NOMO-1 (cell line): ENCODE measurements around the gene IGF1R.
A peak's percentile ranks its signal among the peaks of the same experiment; 100 is the strongest.

Source experiments
- DNase-seq, 2 experiments: peaks; one replicate each; lab custom pipeline; 2025; ENCODE audit not compliant: unreplicated experiment in 2 of 2; lab: John Stamatoyannopoulos, UW

IGF1R gene

DNA sequence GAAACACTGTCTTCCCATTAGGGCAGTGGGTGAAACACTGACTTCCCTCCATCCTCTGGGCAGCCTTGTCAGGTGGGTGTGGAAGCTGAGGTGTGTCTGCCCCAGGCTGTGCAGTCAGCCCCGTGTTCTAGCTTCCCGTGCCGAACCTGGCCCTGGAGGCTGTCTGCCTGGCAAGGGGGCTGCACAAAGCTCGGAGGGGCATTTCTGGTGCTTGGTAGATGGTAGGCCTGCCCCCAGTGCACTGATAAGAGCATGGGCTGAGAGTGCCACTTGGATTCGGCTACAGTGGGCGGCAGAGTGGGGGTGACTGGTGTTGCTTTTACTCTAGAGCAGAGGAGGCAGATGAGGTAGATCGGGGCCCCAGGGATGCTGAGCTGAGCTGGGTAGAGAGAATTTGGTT is 21.3 kb downstream of the IGF1R start:
- DNase-seq: no peak

DNA sequence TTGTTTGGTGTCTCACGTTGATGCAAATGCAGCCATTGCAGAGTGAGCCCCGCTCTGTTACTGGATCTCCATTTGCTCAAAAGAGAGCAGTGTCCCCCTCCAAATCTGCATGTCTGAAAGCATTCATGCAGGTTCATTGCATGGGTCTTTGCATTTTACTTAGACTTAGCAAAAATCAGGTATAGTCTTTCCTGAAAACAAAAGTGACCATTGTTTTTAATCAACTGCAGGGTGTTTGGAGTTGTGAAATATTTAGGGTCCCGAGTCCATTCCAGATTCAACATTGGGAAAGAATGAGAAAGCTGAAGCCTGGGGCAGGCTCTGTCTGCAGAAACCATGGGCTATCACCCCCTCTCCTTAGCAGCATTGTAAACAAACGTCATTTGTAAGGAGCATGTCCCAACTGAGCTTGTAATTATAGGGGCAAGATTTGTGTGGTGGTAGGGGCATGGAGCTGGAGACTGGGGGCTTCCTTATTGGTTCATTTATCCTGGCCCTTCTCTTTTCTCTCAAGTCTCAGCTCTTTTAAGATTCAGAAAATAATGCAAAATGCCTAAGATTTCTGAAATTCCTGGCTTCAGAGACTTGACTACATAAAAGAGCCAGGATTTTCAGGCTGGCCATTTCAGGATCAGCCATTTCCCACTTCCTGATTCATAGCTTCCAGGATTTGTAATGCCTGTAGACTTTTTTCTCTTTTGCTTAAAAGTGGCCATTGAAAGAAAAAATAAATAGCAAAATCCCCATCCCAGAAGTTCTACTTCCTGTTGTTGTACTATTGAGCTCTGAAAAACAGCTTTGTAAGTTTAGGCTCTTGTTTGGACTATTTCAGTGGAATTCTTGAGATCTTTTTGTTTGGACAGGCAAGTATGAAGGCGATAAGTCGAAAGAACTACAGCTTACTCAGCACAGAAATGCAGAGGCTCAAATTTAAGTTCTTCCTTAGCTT is 23.0 kb downstream of the IGF1R start:
- DNase-seq: no peak

DNA sequence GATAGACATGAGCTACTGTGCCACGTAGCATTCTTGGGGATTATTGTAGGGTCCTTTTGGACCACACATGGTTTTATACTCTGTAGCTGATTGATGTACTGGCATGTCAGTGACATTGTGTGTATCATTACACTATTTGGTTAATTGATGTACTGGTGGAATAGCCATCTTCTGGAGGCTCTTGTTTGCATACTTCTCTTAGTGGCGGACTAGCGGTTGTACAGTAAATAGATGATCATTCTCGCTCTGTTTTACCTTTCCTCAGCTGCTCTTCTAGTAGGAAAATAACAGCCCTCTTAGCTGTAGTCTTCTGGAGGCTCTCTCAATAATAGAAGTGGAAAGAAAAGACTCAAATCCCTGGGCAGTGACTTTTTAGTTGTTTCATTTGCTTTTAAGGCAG is 24.8 kb downstream of the IGF1R start:
- no peak for DNase-seq

DNA sequence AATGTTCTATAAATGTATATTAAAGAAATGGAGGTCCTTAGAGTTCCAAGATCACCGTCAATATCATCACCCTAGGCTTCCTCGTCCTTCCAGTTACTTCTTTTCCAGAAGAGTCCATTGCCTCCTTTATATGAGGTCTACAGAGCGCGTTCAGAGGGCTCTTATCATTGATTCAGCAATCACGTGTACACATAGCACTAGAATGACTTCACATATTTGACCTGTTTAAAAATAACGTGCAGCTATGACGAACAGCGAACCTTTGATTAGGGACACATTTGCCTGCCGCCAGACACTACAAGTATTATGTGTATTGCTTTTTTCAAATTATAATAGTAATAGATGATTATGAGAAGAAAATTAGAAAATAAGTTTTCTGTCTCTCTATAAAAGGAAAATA is 26.0 kb downstream of the IGF1R start:
- no peak for DNase-seq

DNA sequence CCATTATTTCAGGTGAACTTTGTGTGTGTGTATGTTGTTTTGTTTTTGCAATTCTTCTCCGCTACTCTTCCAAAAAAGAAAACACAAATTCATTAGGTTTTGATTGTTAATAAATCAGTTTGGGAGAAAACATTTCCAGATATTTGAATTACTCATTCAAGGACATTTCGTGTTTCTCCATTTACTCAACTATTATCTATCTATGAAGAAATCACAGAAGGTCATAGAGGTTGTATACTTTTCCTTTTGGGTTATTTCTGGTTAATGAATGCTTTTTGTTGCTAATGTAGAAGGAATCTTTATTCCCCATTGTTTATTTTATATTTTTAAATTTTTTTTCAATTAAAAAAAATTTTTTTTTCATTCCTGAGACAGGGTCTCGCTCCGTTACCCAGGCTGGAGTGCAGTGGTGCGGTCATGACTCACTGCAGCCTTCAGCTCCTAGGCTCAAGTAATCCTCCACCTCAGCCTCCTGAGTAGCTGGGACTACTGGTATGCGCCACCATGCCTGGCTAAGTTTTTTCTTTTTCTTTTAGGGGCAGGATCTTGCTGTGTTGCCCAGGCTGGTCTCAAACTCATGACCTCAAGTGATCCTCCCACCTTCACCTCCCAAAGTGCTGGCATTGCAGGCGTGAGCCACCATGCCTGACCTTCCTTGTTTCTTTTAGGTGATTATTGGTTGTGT is 28.4 kb downstream of the IGF1R start:
- no peak for DNase-seq

DNA sequence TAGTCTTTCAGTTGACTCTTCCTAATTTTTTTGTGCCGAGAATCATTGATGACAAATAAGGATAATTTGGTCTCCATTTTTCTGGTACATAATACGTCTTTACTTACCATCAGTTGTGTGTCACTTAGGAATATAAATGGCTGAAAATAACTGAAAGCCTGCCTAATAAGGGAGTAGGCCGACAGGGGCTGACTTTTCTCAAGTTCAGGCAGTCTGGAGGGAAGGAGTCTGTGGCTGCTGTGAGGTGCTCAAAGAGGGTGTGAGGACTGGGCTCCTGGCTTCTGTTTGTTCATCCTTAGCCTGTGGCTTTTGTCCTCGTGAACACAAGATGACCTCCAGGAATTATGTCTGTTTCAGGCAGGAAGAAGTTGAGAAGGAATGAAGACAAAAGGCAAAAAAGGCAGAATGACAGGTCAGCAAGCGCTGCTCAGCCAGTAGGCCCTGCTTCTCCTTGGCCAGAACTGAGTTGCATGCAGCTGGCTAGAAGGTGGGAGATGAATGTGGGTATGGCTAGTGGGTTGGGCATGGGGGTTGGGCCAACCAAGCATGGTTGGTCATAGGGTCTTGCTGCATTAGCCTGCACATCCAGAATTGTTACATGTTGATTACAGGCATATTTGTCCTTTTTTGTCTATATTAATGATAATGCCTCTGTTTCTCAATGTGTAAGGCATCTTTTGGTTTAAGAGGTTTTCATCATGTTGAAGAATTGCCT is 29.2 kb downstream of the IGF1R start:
- DNase-seq: no peak

DNA sequence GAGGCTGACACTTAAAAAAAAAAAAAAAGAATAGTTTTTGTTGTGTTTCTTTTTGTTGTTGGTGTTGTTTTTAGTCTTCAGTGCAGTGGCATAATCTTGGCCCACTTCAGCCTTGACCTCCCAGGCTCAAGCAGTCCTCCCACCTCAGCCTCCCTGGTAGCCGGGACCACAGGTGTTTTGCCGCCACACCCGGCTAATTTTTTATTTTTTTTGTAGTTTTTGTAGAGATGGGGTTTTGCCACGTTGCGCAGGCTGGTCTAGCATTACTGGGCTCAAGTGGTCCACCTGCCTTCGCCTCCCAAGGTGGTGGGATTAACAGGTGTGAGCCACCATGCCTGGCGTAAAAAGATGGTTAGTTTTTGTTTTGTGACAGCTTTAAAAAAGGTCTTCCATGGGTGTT is 30.1 kb downstream of the IGF1R start:
- no peak for DNase-seq

DNA sequence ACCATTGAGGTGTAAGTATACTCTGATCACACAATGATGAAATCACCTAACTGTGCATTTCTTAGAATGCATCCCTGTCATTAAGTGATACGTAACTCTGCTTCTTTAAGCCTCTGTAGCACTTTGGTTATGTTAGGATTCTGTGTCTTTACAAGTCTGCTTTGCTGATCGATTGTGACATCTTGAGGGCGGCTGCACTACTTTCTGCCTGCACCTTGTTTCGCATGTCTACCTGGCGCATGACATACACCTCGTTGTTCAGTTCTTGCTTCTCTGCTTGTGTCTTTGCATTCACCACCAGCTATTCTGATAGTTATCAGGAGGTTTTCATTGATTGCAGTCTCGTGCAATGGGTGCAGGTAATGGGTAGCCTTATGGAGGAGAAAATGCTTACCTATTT is 32.7 kb downstream of the IGF1R start:
- no peak for DNase-seq

DNA sequence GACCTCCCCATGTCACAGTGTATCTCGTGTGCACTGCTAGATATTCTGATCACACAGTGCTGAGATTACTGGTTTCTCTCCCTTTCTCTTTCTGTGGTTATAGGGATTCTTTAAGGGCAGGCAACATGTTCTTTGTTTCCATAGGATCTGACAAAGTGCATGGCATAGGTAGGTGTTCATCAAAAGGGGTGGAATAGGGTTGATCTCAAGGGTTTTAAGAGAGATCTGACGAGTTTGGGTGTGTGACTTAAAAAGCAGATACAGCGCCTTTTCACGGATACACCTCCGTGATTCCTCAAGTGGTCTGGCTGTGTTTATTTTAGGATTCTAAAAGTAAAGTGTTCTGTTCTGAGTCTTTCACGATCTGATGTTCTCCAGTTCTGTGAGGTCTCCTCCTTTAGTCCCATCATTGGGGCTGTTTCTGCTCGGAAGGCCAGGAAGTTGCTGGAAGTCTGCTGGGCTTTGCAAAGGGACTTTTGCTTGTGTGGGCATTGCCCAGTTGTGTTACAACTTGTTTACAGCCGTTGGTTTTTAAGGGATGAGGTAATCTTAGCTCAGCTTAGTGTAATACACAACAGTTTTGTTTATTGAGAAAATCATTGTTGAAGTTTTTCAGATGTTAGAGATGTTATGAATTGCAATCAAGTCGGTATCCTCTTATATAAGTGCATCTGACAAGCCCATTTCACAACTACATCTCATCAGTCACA is 34.8 kb downstream of the IGF1R start:
- DNase-seq: peak in 1 of 2 experiments; percentile 11

DNA sequence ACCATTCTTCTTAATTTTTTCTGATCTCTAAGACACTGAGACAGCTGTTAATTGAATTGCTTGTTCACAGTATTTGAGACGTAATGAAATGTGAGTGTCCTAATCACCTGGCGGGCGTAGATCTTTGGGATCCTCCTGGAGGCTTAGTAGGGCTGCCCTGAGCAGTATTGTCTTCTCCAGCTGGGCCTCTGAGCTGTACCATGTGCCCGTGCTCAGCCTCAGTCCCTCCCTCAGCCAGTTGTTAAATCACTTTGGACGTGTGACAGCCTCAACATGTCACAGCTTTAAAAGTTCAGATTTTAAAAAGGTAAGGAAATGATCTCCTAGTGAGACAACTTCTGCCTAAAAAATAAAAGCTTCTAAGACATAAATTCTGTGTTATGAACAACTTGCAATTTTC is 35.5 kb downstream of the IGF1R start:
- peak in 1 of 2 experiments; percentile 19 for DNase-seq

DNA sequence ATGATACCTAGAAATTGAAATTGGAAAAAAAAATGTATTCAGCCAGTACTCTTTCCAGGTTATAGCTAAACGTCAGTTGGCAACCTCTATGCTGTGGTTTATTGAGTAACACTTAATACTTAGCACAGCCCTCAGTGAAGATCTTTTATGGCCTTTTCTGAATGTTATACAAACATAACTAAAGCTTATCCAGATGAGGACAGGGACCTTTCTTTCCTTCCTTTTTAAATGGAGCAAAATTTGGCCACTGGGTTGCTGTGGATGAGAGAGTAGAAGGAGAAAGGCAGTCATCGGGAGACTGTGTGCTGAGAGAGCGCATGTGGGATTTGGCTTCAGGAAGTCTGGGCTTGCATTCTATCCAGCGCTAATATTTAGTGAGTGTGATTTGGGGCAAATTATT is 36.1 kb downstream of the IGF1R start:
- peak; percentile 52 to 86 for DNase-seq

DNA sequence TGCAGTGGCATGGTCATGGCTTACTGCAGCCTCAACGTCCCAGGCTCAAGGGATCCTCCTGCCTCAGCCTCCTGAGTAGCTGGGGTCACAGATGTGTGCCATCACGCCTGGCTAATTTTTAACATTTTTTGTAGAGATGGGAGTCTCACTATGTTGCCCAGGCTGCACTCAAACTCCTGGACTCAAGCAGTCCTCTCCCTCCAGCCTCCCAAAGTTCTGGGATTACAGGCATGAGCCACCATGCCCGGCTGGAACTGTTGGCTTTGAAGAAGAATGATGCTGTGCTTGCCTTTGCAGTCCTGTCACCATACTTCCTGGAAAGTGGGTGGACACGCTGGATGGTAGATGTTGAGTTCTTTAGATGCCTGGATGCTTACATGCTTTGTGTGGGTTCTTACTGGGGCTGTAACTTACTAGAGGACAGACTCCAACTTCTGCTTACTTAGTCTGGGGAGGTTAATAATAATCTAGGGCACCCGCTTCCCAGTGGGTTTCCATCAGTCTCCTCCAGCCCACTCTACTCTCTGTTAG is 36.7 kb downstream of the IGF1R start:
- no peak for DNase-seq

DNA sequence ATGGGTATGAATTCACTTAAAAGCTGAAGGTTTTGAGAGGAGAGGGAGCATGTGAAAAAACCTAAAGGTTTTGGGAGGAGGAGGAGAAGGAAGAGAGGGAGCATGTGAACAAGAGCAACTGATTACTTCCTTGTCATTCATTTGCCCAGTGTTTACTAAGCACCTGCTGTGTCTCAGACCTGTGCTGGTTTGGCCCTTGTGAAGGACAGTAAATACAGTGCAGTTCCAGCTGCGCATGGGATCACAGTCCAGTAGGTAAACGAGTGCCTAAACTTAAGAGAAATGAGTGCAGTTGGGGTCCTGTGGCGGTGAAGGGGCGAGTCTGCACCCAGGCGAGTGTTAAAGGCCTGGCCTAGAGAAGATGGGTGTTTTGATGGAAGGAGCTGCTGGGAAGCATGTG is 38.6 kb downstream of the IGF1R start:
- no peak for DNase-seq

DNA sequence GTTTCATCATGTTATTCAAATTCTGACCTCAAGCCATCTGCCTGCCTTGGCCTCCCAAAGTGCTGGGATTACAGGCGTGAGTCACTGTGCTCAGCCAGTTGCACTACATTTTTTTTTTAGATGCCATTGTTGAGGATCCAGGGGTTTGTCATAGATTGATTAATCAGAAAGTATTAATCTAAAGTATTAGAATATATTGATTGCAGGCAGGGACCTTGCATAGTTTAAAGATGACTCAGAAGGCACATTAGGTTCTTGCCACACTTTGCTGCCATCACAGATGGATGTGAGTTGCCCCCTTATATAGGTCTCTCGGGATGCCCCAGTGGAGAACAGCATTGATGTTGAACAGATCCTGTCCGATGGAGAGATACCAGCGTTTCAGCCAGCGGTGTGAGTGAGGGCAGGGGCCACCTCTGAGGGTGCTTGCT is 41.1 kb downstream of the IGF1R start:
- no peak for DNase-seq

DNA sequence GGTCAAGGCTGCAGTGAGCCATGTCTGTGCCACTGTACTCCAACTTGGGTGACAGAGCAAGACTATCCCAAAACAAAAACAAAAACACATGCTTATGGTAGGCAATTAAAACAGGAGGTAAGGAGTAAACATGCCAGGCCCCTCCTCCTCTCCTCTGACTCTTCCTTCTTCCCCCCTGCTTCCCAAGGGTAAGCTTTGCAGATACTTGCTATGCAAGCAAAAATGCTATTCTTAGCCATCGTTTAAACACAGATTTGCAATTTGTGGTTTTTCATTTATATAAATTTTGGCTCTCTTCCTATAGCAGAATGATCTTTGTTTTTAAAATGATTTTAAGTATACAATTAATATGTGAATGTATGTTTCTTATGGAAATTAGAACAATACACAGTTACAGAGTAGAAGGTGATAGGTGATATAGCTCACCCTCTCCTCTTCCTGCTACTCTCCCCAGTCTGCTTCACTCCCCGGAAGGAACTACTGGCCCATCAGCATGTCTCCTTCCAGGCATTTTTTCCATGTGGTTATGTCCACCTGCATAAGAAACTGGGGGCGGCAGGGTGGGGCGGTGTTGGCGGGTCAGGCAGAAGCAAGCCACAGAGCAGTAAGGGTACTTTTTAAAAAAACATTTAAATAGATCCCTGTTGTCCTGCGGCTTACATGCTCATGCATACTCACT is 42.1 kb downstream of the IGF1R start:
- DNase-seq: no peak

DNA sequence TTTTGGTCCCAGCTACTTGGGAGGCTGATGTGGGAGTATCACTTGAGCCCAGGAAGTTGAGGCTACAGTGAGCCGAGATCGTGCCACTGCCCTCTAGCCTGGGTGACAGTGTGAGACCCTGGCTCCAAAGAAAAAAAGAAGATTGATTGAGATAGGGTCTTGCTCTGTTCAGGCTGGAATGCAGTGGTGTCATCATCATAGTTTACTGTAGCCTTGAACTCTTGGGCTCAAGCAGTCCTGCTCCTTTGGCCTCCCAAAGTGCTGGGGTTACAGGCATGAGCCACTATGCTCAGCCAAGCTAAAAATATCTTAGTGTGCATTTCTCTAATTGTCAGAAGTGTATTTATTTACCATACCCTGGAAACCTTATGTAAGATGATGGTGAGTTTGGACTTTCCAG is 43.9 kb downstream of the IGF1R start:
- no peak for DNase-seq

DNA sequence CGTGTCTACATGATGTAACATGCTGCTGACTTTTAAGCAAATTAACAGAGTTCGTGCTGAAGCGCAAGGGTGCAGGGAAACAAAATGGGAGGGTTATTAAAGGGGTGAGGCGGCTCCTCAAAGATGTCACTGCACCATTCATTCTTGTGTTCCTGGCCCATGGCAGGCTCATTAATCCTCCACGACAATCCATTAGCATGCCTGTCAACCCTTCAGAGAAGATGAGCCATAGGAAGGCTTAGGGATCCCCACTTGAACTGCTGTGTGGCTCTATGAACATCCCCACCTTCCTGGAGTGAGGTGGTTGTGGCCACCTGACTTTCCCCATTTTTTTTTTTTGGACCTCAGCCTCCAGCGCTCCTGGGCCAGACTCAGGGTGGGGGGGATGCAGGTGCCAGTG is 45.8 kb downstream of the IGF1R start:
- DNase-seq: no peak

DNA sequence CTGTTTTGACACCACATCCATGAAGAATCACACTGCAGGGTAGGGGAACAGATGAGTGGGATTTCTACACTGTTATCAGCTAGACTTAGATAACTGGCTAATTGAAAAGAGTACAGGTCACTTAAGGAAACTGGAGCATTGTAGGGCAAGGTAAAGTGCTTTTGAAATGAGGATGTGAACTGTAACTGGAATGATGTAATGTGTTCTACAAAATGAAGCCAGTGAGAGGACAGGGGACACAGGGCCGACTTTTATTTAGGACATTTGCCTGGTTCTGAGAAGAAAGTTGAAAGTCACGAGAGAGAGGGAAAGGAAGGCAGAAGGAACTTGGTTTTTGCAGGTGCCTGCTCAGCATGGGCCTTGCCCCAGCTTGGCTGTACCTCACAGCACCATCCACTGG is 50.5 kb downstream of the IGF1R start:
- no peak for DNase-seq

DNA sequence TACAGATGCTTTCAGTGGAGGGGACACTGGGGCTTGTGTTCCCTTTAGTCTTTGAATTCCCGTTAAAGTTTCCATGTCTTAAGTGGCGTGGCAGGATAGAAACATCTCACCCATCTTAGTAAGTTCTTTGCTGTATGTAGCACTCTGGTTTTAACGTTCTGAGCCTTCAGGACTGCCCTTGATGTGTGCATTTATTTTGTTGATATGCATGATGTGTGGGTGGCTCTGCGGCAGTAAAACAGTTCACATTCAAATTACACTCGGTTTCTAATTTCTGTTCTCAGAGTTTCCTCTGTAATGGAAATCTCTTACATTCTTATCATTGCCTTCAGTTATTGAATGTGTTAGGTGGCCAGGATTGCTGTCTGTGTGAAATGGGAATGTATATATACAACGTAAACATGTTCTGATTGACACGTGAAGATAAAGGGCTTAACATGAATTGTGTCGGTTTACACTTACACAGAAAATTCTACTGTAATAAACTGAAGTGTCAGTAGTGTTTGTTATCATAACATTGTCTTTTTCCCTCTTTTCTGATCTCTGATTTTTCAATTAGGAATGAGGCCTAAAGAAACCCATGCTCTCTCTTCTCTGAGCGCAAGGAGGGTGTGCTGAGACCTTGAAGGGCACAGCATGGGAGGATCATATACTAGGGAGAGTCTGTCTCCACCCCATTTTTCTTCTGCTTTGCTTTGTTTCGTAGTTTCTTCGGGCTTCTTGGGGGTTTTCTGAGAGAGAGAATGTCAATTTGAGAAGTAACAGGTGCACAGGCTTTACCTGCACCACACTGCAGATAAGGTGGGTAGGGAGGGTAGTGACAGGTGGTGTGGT is 51.5 kb downstream of the IGF1R start:
- DNase-seq: no peak
